Stomach (tissue), 9 donors: ENCODE measurements around the gene ANKS1A. TPM values are rescaled to one million over a fixed set of nuclear protein-coding genes. Genes with fewer than 3 reads are reported as not detected.

ENCODE experiments used
- DNase-seq, 2 donors: peaks; one replicate each; pipeline versions ENCODE4 v3.0.0 to v3.0.0-alpha.2; 2013 to 2019
- H3K27ac ChIP-seq, 5 donors: fragments of 200-600 bp in 4 of 5; sonication (generic) in 4 of 5; one replicate each; pipeline ENCODE4 v1.5.1; 2013 to 2019; ENCODE audit warnings: mild to moderate bottlenecking in 1 of 5, moderate library complexity in 1 of 5
- H3K27me3 ChIP-seq, 3 donors: fragments of 200-600 bp; sonication (generic); one replicate each; pipeline ENCODE4 v1.5.1; 2017 to 2019; ENCODE audit warnings: mixed run types in 1 of 3
- H3K36me3 ChIP-seq, 4 donors: fragments of 200-600 bp; sonication (generic); 1 replicate in 3 of 4; 2 replicates in 1 of 4; pipeline ENCODE4 v1.5.1; 2016 to 2019
- H3K4me1 ChIP-seq, 4 donors: fragments of 200-600 bp; sonication (generic); one replicate each; pipeline ENCODE4 v1.5.1; 2016 to 2019
- H3K4me3 ChIP-seq, 4 donors: fragments of 200-600 bp; sonication (generic) in 3 of 4; one replicate each; pipeline ENCODE4 v1.5.1; 2016 to 2019; ENCODE audit warnings: mild to moderate bottlenecking in 1 of 4
- H3K9me3 ChIP-seq, 4 donors: fragments of 200-600 bp; sonication (generic); one replicate each; pipeline ENCODE4 v1.5.1; 2016 to 2019
- CTCF ChIP-seq, 7 experiments: fragments of 450-650 bp in 4 of 7; fragments of 200-600 bp in 3 of 7; sonication (generic) in 3 of 7; IDR thresholded peaks; one replicate each; pipeline ENCODE4 v1.5.1; 2016 to 2019; ENCODE audit warnings: antibody characterized with exemption in 7 of 7, control low read depth in 2 of 7, mild to moderate bottlenecking in 1 of 7
- EP300 ChIP-seq: sonication (generic); formaldehyde crosslinking; IDR thresholded peaks from one replicate; pipeline ENCODE4 v1.6.1; 2017; ENCODE audit warnings: antibody characterized with exemption
- POLR2A ChIP-seq, 4 donors: fragments of 450-650 bp; IDR thresholded peaks; one replicate each; pipeline ENCODE4 v1.6.1; 2016; ENCODE audit warnings: antibody characterized with exemption in 4 of 4, control low read depth in 2 of 4, mild to moderate bottlenecking in 1 of 4, moderate library complexity in 1 of 4
- POLR2AphosphoS5 ChIP-seq, 3 donors: sonication (generic); formaldehyde crosslinking; IDR thresholded peaks; one replicate each; pipeline ENCODE4 v1.6.1; 2016; ENCODE audit warnings: antibody characterized with exemption in 3 of 3
- WGBS, 5 donors: extraction: QIAGEN DNeasy Blood & Tissue Kit in 3 of 5; methylation state at CpG; one replicate each; pipeline versions ENCODE4 v1.1.5 to v1.1.7; 2013 to 2018; 5-methylcytosine and 5-hydroxymethylcytosine counted together
- intact Hi-C: fragments of 100-400 bp; cut with DNase I; formaldehyde crosslinking; loops from one replicate; pipeline ENCODE4 v1.15.1; 2023; ENCODE audit warnings: low total_unique reads
- polyA plus RNA-seq, 3 donors: library from polyadenylated mRNA; stranded (reverse); fragments of 200-250 nt; gene quantifications; one replicate each; pipeline ENCODE4 v1.2.3, GENCODE V29; 2013
- total RNA-seq, 5 donors: library from RNA; depleted of rRNA; stranded (reverse); fragments of >200 nt; gene quantifications; one replicate each; pipeline versions ENCODE4 v1.1.0 to v1.2.3, GENCODE V29; 2014 to 2016
- donor health status: healthy with polysubstance abuse.
- donor health status: Bipolar disorder and iron deficiency.
- donor health status: healthy.

ANKS1A gene
- total and polyA plus RNA-seq, 8 donors = 6.1 to 40.6 (median 21.5) TPM

- no peaks in the 10 kb centered on the region for H3K9me3 ChIP-seq
- peak overlapping the region; percentile 60 to 86 (median 73) for H3K27ac ChIP-seq
- TF ChIP-seq CTCF (IDR thresholded peaks at IDR 0.05) (no peak), POLR2AphosphoS5 (IDR thresholded peaks at IDR 0.05) (peak in 1 of 3 donors; percentile 1)
- peak in 1 of 2 donors; percentile 58 for DNase-seq
- no peak overlapping the region for H3K4me3 ChIP-seq
- H3K36me3 ChIP-seq = peaks cover 0 to 11% (median 7%) of the 10 kb centered on the region in 4 donors
- 33 to 48% (median 43%) methylated on average over 7 of the region's 7 CpGs for WGBS, 5 donors
- peaks cover 64 to 100% (median 91%) of the 10 kb centered on the region in 4 donors for H3K4me1 ChIP-seq
- H3K27me3 ChIP-seq = no peaks in the 10 kb centered on the region
- intact Hi-C loops = no loop called here
These were observed 158.4 kb downstream of the ANKS1A start for GRCh38 chr6:35047265-35048011.

- peaks cover 0 to 12% (median 7%) of the 10 kb centered on the region in 4 donors for H3K36me3 ChIP-seq
- no peaks in the 10 kb centered on the region for H3K27me3 ChIP-seq
- intact Hi-C loops = no loop called here
- 70 to 80% (median 77%) methylated on average over 12 of the region's 12 CpGs for WGBS, 5 donors
- H3K27ac ChIP-seq = peak overlapping the region; percentile 34 to 86 (median 73)
- H3K4me3 ChIP-seq = peak overlapping the region in 1 of 4 donors; percentile 4
- TF ChIP-seq POLR2AphosphoS5 (IDR thresholded peaks at IDR 0.05) (no peak), POLR2A (IDR thresholded peaks at IDR 0.05) (no peak), CTCF (IDR thresholded peaks at IDR 0.05) (no peak), EP300 (no peak)
- peak in 1 of 2 donors; percentile 61 for DNase-seq
- no peaks in the 10 kb centered on the region for H3K9me3 ChIP-seq
- H3K4me1 ChIP-seq = peaks cover 61 to 100% (median 90%) of the 10 kb centered on the region in 4 donors
These were observed 159.1 kb downstream of the ANKS1A start for GRCh38 chr6:35048031-35048613.

GRCh38 chr6:35048631-35049083, 159.6 kb downstream of the ANKS1A start:
- peak in 1 of 2 donors; percentile 87 for DNase-seq
- TF ChIP-seq POLR2A (IDR thresholded peaks at IDR 0.05) (no peak), POLR2AphosphoS5 (IDR thresholded peaks at IDR 0.05) (peak in 1 of 3 donors; percentile 40), EP300 (no peak)
- intact Hi-C loops = no loop called here
- Histone ChIP-seq H3K36me3 (peaks cover 0 to 18% (median 11%) of the 10 kb centered on the region in 4 donors), H3K27me3 (no peaks in the 10 kb centered on the region), H3K4me1 (peaks cover 56 to 100% (median 87%) of the 10 kb centered on the region in 4 donors), H3K4me3 (peak overlapping the region in 1 of 4 donors; percentile 4), H3K9me3 (no peaks in the 10 kb centered on the region), H3K27ac (peak overlapping the region; percentile 34 to 86 (median 73))
- 38 to 66% (median 61%) methylated on average over 9 to 11 of the region's 11 CpGs for WGBS, 5 donors

- Histone ChIP-seq H3K27me3 (no peaks in the 10 kb centered on the region), H3K27ac (peak overlapping the region in 4 of 5 donors; percentile 66 to 86 (median 80)), H3K4me1 (peaks cover 50 to 99% (median 84%) of the 10 kb centered on the region in 4 donors), H3K9me3 (no peaks in the 10 kb centered on the region), H3K4me3 (no peak overlapping the region), H3K36me3 (peaks cover 0 to 24% (median 17%) of the 10 kb centered on the region in 4 donors)
- DNase-seq = no peak
- 65 to 82% (median 76%) methylated on average over 10 of the region's 10 CpGs for WGBS, 5 donors
- TF ChIP-seq CTCF (IDR thresholded peaks at IDR 0.05) (no peak), POLR2AphosphoS5 (IDR thresholded peaks at IDR 0.05) (no peak), EP300 (no peak), POLR2A (IDR thresholded peaks at IDR 0.05) (no peak)
- intact Hi-C loops = no loop called here
These were observed 160.2 kb downstream of the ANKS1A start for GRCh38 chr6:35049156-35049735.
